Naive thymus-derived CD4-positive, alpha-beta T cell (primary cell): ENCODE measurements around the gene PGPEP1. TPM values are rescaled to one million over a fixed set of nuclear protein-coding genes. Genes with fewer than 3 reads are reported as not detected.

Experiments used
- ATAC-seq: fragments of 150-1000 bp; cut with Tn5 transposase; 2 replicates; pipeline ENCODE4 v1.10.0; 2021; ENCODE audit warnings: mild to moderate bottlenecking, moderate library complexity
- CTCF ChIA-PET: fragments of 350-600 bp; sonication (Branson Sonifier 250); formaldehyde crosslinking; loops from one replicate; lab custom pipeline; 2021; ENCODE audit warnings: antibody characterized with exemption; lab: Charles Lee
- POLR2A ChIA-PET: fragments of 350-600 bp; sonication (Branson Sonifier 250); formaldehyde crosslinking; loops from one replicate; lab custom pipeline; 2021; ENCODE audit warnings: antibody characterized with exemption, inconsistent platforms; lab: Charles Lee
- DNase-seq, 9 donors: peaks; one replicate each; pipeline versions ENCODE4 v3.0.0 to v3.0.0-alpha.2; 2020 to 2022; ENCODE audit warnings: mixed read lengths in 1 of 9
- H3K27ac ChIP-seq: one replicate; pipeline ENCODE4 v1.7.0; 2013; ENCODE audit warnings: mild to moderate bottlenecking, low read depth, low read length, moderate library complexity
- H3K27me3 ChIP-seq, 2 donors: one replicate each; pipeline ENCODE4 v1.7.0; 2013; ENCODE audit warnings: low read length in 2 of 2, mild to moderate bottlenecking in 2 of 2, moderate library complexity in 2 of 2; ENCODE audit not compliant: control insufficient read depth in 2 of 2, insufficient read depth in 2 of 2
- H3K36me3 ChIP-seq, 3 experiments: 1 replicate in 2 of 3; 2 replicates in 1 of 3; pipeline ENCODE4 v1.7.0; 2013; ENCODE audit warnings: low read length in 3 of 3, mild to moderate bottlenecking in 3 of 3, moderate library complexity in 1 of 3; ENCODE audit not compliant: insufficient read depth in 3 of 3, control insufficient read depth in 2 of 3
- H3K4me1 ChIP-seq, 2 donors: one replicate each; pipeline ENCODE4 v1.7.0; 2013; ENCODE audit warnings: low read length in 2 of 2, mild to moderate bottlenecking in 2 of 2, moderate library complexity in 1 of 2; ENCODE audit not compliant: control insufficient read depth in 2 of 2, insufficient read depth in 2 of 2
- H3K4me3 ChIP-seq: 2 replicates; pipeline ENCODE4 v1.7.0; 2013; ENCODE audit warnings: mild to moderate bottlenecking, low read length
- H3K9me3 ChIP-seq, 3 experiments: 1 replicate in 2 of 3; 2 replicates in 1 of 3; pipeline ENCODE4 v1.7.0; 2013; ENCODE audit warnings: low read length in 3 of 3; ENCODE audit not compliant: control insufficient read depth in 2 of 3
- H3K27ac Mint-ChIP-seq, 9 donors: one replicate each; pipeline ENCODE4 v1.8.0; 2020 to 2022; ENCODE audit warnings: mixed read lengths in 9 of 9, mild to moderate bottlenecking in 8 of 9, moderate library complexity in 5 of 9, inconsistent platforms in 2 of 9
- H3K27me3 Mint-ChIP-seq, 5 donors: one replicate each; pipeline ENCODE4 v1.8.0; 2021 to 2022; ENCODE audit warnings: mixed read lengths in 5 of 5, mild to moderate bottlenecking in 1 of 5
- H3K36me3 Mint-ChIP-seq, 5 donors: one replicate each; pipeline ENCODE4 v1.8.0; 2020 to 2022; ENCODE audit warnings: mixed read lengths in 5 of 5, mild to moderate bottlenecking in 3 of 5, inconsistent platforms in 1 of 5
- H3K4me1 Mint-ChIP-seq, 7 donors: one replicate each; pipeline ENCODE4 v1.8.0; 2020 to 2022; ENCODE audit warnings: mixed read lengths in 7 of 7, mild to moderate bottlenecking in 3 of 7, inconsistent platforms in 1 of 7
- H3K4me3 Mint-ChIP-seq, 10 donors: one replicate each; pipeline ENCODE4 v1.8.0; 2020 to 2022; ENCODE audit warnings: mild to moderate bottlenecking in 10 of 10, mixed read lengths in 10 of 10, moderate library complexity in 6 of 10, inconsistent platforms in 2 of 10
- H3K9me3 Mint-ChIP-seq, 11 donors: one replicate each; pipeline ENCODE4 v1.8.0; 2020 to 2022; ENCODE audit warnings: mixed read lengths in 11 of 11, mild to moderate bottlenecking in 4 of 11, inconsistent platforms in 1 of 11, moderate library complexity in 1 of 11
- intact Hi-C, 2 donors: fragments of 100-400 bp; cut with micrococcal nuclease; formaldehyde crosslinking; loops; one replicate each; pipeline ENCODE4 v1.15.1; 2023
- polyA plus RNA-seq, 2 donors: library from polyadenylated mRNA; unstranded; fragments of 300-500 nt; fragmentation: Illumina TruSeq; gene quantifications; one replicate each; pipeline ENCODE4 v1.2.3, GENCODE V29; 2021
- total RNA-seq, 6 experiments: library from RNA in 5 of 6; stranded (reverse) in 5 of 6; gene quantifications; 1 replicate in 5 of 6; 2 replicates in 1 of 6; pipeline ENCODE4 v1.2.3 and lab custom pipeline; 2021 to 2026

The PGPEP1 gene
- total and polyA plus RNA-seq, 7 experiments from 2014 or later, result 9.4 to 57.1 (median 41.1) TPM

DNA sequence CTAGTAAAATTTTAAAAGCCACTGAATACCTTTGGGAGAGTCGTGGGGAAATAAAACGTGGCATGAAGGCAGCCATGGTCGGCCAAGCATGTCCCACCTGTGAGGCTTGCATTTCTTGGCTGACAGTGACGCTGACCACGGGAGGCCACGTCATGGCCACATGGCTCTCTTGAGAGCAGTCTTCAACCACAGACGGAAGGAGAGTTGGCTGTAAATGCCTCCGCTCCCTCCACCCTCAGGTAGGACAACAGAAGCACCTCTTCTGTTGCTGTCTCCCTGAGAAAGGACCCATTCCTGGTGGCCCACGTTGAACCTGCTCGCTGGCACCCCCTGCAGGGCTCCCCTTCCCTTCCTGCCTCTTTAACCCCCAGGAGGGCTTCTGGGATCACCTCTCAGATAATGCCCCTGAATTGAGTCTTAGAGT, 67.7 kb downstream of the PGPEP1 start:
- H3K4me3 Mint-ChIP-seq, result no peak overlapping the region
- DNase-seq (no peak), ATAC-seq (peak; percentile 40)
- no peaks in the 10 kb centered on the region for H3K36me3 Mint-ChIP-seq
- Histone ChIP-seq H3K4me1 (no peaks in the 10 kb centered on the region), H3K27ac (no peak overlapping the region), H3K27me3 (no peaks in the 10 kb centered on the region), H3K4me3 (no peak overlapping the region), H3K36me3 (no peaks in the 10 kb centered on the region), H3K9me3 (no peaks in the 10 kb centered on the region)
- no peaks in the 10 kb centered on the region for H3K9me3 Mint-ChIP-seq
- ChIA-PET POLR2A (no interaction called here), CTCF (no interaction called here)
- H3K27me3 Mint-ChIP-seq, result peaks cover 0 to 9% (median 4%) of the 10 kb centered on the region in 5 donors
- no peak overlapping the region for H3K27ac Mint-ChIP-seq
- peaks cover 0 to 7% (median 0%) of the 10 kb centered on the region in 7 donors for H3K4me1 Mint-ChIP-seq
- intact Hi-C loops, result no loop called here

DNA sequence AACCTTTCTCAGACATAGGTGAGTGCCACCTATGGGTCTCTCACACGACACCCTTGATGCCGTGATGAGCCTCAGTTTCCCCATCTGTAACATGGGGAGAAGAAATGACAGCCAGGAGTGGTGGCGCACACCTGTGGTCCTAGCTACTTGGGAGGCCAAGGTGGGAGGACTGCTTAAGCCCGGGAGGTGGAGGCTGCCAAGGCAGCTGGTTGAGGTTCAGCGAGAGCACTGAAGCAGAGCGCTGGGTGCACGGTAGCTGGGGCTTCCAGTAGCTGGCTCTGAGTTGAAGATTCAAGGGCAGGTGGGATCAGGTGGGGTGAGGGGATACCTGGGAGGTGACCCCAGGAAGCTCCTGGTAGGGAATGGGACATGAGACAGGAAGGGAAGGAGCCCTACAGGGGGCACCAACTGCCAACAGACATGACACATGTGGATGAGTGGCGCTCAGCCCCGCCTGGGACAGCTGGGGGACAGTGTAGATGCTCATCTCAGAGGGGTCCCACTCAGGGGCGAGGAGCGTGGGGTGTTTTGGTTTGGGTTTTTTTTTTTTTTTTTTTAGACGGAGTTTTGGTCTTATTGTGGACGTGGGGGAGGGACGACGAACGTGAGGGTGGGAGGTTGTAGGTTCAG, 72.3 kb downstream of the PGPEP1 start:
- Mint-ChIP-seq H3K27ac (no peak overlapping the region), H3K4me3 (no peak overlapping the region), H3K27me3 (peaks cover 13 to 29% (median 18%) of the 10 kb centered on the region in 5 donors), H3K9me3 (peaks cover 0 to 1% (median 0%) of the 10 kb centered on the region in 11 donors), H3K36me3 (no peaks in the 10 kb centered on the region), H3K4me1 (peaks cover 7 to 40% (median 32%) of the 10 kb centered on the region in 7 donors)
- DNase-seq, result no peak
- Histone ChIP-seq H3K36me3 (no peaks in the 10 kb centered on the region), H3K27me3 (peaks cover 0 to 11% of the 10 kb centered on the region in 2 donors), H3K27ac (no peak overlapping the region), H3K4me3 (no peak overlapping the region), H3K4me1 (peaks cover 32 to 34% of the 10 kb centered on the region in 2 donors), H3K9me3 (no peaks in the 10 kb centered on the region)
- ChIA-PET POLR2A (no interaction called here), CTCF (interaction anchor here (0.7 to 6.2 kb wide), 5 partner anchors 23 to 387 kb away, joined by 3 to 37 read pairs (median 4); partner anchors contain the start of gene PDE4C)
- intact Hi-C loops, result loop anchor here (5.0 to 10.0 kb wide), 5 partner anchors 70 to 468 kb away; partner anchors contain the start of genes IQCN (in 1 of the 2) and PGPEP1 (in 1 of the 2)
- ATAC-seq, result no peak

DNA sequence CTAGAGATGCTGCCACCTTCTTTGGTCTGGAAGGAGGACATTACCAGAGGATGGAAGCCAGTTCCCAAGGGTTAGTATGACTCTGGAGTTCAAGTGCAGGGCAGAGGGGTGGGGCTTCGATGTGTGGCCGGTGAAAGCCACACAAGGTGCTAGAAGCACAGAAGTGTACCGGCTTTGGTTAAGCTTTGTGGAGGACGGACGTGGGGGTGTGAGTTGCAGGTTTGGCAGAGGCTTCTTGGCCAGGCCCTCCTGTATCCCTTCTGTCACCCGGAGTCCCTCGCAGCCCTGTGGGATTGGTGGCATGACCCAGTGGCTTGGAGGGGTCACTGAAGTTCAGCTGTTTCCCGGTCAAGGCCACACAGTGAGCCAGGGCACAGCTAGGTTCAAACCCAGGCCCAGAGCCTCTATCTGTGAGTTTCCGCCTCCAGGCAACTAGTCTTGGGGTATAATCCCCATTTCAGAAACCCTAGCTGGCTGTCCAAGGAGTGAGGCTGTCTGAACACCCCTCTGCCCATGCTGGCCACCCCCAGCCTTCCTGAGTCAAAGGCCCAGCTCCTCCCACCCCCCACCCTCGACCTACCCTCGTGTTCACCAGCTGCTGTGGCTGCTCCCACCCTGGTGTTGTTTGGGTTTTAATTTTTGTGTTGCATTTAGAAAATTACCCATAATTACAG, 74.2 kb downstream of the PGPEP1 start:
- no peak for DNase-seq
- POLR2A ChIA-PET, result interaction anchor here (0.6 to 1.7 kb wide), 2 partner anchors 133 to 868 kb away, joined by 4 read pairs; no protein-coding TSS in a partner anchor
- peak overlapping the region; percentile 13 for H3K4me3 ChIP-seq
- H3K27me3 ChIP-seq, result peaks cover 0 to 14% of the 10 kb centered on the region in 2 donors
- Mint-ChIP-seq H3K36me3 (no peaks in the 10 kb centered on the region), H3K27me3 (peaks cover 18 to 36% (median 20%) of the 10 kb centered on the region in 5 donors), H3K9me3 (peaks cover 0 to 1% (median 0%) of the 10 kb centered on the region in 11 donors), H3K27ac (peak overlapping the region in 1 of 9 donors; percentile 78), H3K4me3 (peak overlapping the region in 5 of 10 donors; percentile 7 to 90 (median 32)), H3K4me1 (peaks cover 19 to 54% (median 43%) of the 10 kb centered on the region in 7 donors)
- CTCF ChIA-PET, result interaction anchor here (0.5 to 6.2 kb wide), 5 partner anchors 8 to 468 kb away, joined by 3 to 37 read pairs (median 3); no protein-coding TSS in a partner anchor
- intact Hi-C loops, result loop anchor here (5.0 to 10.0 kb wide), 8 partner anchors 72 to 470 kb away; partner anchors contain the start of genes IQCN (in 1 of the 2), LSM4 (in 1 of the 2), PGPEP1 (in 1 of the 2) and UPF1 (in 1 of the 2)
- H3K36me3 ChIP-seq, result no peaks in the 10 kb centered on the region
- H3K27ac ChIP-seq, result no peak overlapping the region
- no peaks in the 10 kb centered on the region for H3K9me3 ChIP-seq
- H3K4me1 ChIP-seq, result peaks cover 42 to 47% of the 10 kb centered on the region in 2 donors
- no peak for ATAC-seq

DNA sequence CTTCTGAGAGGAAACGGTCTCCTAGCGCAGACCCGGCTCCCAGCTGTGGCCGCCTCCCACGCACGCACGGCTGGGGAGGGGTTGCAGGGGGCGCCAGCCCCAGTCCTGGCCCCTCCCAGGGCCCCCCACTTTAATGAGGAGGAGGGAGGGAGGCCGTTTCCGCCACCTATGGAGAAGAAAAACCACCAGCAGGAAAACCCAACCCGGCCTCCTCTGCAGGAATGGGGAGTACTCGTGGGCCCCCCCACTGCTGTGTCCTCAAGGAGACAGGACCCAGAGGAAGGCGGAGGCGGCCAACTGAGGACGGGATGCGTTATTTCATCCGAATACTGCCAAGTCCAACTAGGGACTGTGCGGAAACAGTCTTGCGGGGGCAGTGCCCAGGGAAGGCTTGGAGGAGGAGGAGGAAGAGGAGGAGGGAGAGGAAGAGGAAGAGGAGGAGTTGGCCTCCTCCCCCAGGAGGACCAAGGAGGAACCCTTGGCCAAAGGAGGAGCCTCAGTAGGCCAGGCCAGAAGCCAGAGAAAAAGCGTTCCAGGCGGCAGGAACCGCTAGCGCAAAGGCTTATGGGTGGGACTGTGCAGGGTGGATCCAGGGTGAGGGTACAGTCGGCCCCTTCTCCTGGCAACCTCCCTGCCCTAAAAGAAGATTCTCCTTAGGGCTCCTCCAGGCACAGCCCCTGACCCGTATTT, 74.9 kb downstream of the PGPEP1 start:
- peaks cover 0 to 14% of the 10 kb centered on the region in 2 donors for H3K27me3 ChIP-seq
- H3K4me1 Mint-ChIP-seq, result peaks cover 19 to 55% (median 47%) of the 10 kb centered on the region in 7 donors

DNA sequence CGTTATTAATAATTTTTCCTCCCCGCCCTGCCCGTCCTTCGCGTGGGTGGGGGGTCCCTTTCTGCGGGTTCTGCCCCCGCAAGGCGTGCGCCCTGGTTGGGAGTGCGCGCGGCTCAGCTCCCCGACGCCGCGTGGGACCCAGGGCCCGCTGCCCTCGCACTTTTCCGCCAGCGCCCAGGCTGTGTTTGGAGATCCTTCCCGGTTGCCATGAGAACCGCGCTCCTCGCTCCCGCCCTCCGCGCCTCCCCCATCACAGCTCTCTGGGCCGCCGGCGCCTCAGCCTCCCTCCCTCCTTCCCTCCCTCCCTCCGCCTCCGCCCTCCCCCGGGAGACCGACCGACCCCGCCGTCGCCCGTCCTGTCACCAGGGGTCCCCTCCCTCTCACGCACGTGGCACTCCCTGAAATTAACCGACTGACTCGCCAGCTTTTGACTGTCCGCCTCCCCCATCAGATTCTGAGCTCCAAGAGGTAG, 76.4 kb downstream of the PGPEP1 start:
- H3K27me3 Mint-ChIP-seq, result peaks cover 12 to 32% (median 20%) of the 10 kb centered on the region in 5 donors
- peaks cover 28 to 67% (median 62%) of the 10 kb centered on the region in 7 donors for H3K4me1 Mint-ChIP-seq

More for the DNA sequence above, 74.9 kb downstream of the PGPEP1 start:
- H3K27ac Mint-ChIP-seq, result peak overlapping the region in 3 of 9 donors; percentile 20 to 94 (median 46)
- peaks cover 18 to 36% (median 20%) of the 10 kb centered on the region in 5 donors for H3K27me3 Mint-ChIP-seq
- H3K9me3 Mint-ChIP-seq, result peaks cover 0 to 1% (median 0%) of the 10 kb centered on the region in 11 donors
- ATAC-seq (no peak), DNase-seq (no peak)
- POLR2A ChIA-PET, result interaction anchor here (0.6 to 1.7 kb wide), 2 partner anchors 134 to 869 kb away, joined by 4 read pairs; no protein-coding TSS in a partner anchor
- no peaks in the 10 kb centered on the region for H3K9me3 ChIP-seq
- no peak overlapping the region for H3K4me3 ChIP-seq
- CTCF ChIA-PET, result interaction anchor here (0.5 to 6.2 kb wide), 2 partner anchors 9 to 26 kb away, joined by 3 to 37 read pairs; no protein-coding TSS in a partner anchor
- H3K27ac ChIP-seq, result no peak overlapping the region
- no peaks in the 10 kb centered on the region for H3K36me3 ChIP-seq
- peak overlapping the region in 9 of 10 donors; percentile 32 to 90 (median 64) for H3K4me3 Mint-ChIP-seq
- peaks cover 0 to 2% (median 0%) of the 10 kb centered on the region in 5 donors for H3K36me3 Mint-ChIP-seq
- H3K4me1 ChIP-seq, result peaks cover 42 to 47% of the 10 kb centered on the region in 2 donors
- intact Hi-C loops, result loop anchor here (5.0 to 10.0 kb wide), 4 partner anchors 93 to 471 kb away; partner anchors contain the start of genes LSM4 (in 1 of the 2) and UPF1 (in 1 of the 2)

More for the DNA sequence above, 76.4 kb downstream of the PGPEP1 start:
- Mint-ChIP-seq H3K27ac (peak overlapping the region in 2 of 9 donors; percentile 70 to 94), H3K4me3 (peak overlapping the region; percentile 69 to 90 (median 80)), H3K36me3 (peaks cover 0 to 6% (median 0%) of the 10 kb centered on the region in 5 donors), H3K9me3 (peaks cover 0 to 1% (median 0%) of the 10 kb centered on the region in 11 donors)
- ATAC-seq, result peak; percentile 55
- intact Hi-C loops, result loop anchor here (5.0 to 10.0 kb wide), 4 partner anchors 95 to 472 kb away; partner anchors contain the start of genes LSM4 (in 1 of the 2) and UPF1 (in 1 of the 2)
- Histone ChIP-seq H3K27ac (peak overlapping the region; percentile 22), H3K27me3 (peaks cover 0 to 14% of the 10 kb centered on the region in 2 donors), H3K9me3 (no peaks in the 10 kb centered on the region), H3K4me1 (peaks cover 54 to 57% of the 10 kb centered on the region in 2 donors), H3K36me3 (no peaks in the 10 kb centered on the region), H3K4me3 (peak overlapping the region; percentile 37)
- ChIA-PET POLR2A (interaction anchor here (1.0 kb wide), 1 partner anchor 27 kb away, joined by 4 read pairs; no protein-coding TSS in a partner anchor), CTCF (interaction anchor here (1.2 kb wide), 1 partner anchor 29 kb away, joined by 6 read pairs; no protein-coding TSS in a partner anchor)
- DNase-seq, result peak in 4 of 9 donors; percentile 37 to 72 (median 50)
